Loucy (cell line): ENCODE results near the gene IL11.

Experiments
- H2AFZ ChIP-seq: fragments of 200-600 bp; sonication (generic); 2 replicates; pipeline ENCODE4 v1.6.0; 2016; ENCODE audit warnings: antibody characterized with exemption, mild to moderate bottlenecking, low read length, moderate library complexity
- H3F3A ChIP-seq: fragments of 200-600 bp; 2 replicates; pipeline ENCODE4 v1.6.0; 2016; ENCODE audit warnings: antibody characterized with exemption, low read depth, mild to moderate bottlenecking
- H3K27me3 ChIP-seq: fragments of 200-600 bp; sonication (generic); 2 replicates; pipeline ENCODE4 v1.6.1; 2014; ENCODE audit warnings: low read length, mild to moderate bottlenecking; ENCODE audit not compliant: insufficient read depth, poor library complexity, severe bottlenecking
- H3K36me3 ChIP-seq: fragments of 200-600 bp; sonication (generic); 2 replicates; pipeline ENCODE4 v1.6.1; 2016; ENCODE audit warnings: low read length; ENCODE audit not compliant: insufficient read depth
- H3K4me1 ChIP-seq: fragments of 200-600 bp; sonication (generic); 2 replicates; pipeline ENCODE4 v1.5.1; 2014; ENCODE audit warnings: low read length, mild to moderate bottlenecking; ENCODE audit not compliant: insufficient read depth, poor library complexity, severe bottlenecking
- H3K4me2 ChIP-seq: fragments of 200-600 bp; sonication (generic); 2 replicates; pipeline ENCODE4 v1.6.0; 2014; ENCODE audit warnings: antibody characterized with exemption, low read length, low read depth, mild to moderate bottlenecking; ENCODE audit not compliant: poor library complexity, severe bottlenecking
- H3K4me3 ChIP-seq: fragments of 200-600 bp; sonication (generic); 2 replicates; pipeline ENCODE4 v1.5.1; 2014; ENCODE audit warnings: low read length, mild to moderate bottlenecking, mixed read lengths; ENCODE audit not compliant: poor library complexity, severe bottlenecking
- H3K79me2 ChIP-seq: fragments of 200-600 bp; sonication (generic); 2 replicates; pipeline ENCODE4 v1.6.1; 2014; ENCODE audit warnings: low read length; ENCODE audit not compliant: insufficient read depth
- H3K9ac ChIP-seq: fragments of 200-600 bp; sonication (generic); 2 replicates; pipeline ENCODE4 v1.6.0; 2014; ENCODE audit warnings: mild to moderate bottlenecking, low read depth, low read length, moderate library complexity; ENCODE audit not compliant: poor library complexity, severe bottlenecking
- H3K9me2 ChIP-seq: fragments of 200-600 bp; sonication (generic); replicated peaks from 2 replicates; pipeline ENCODE4 v1.6.1; 2016; ENCODE audit warnings: low read depth, low read length, mixed read lengths
- H3K9me3 ChIP-seq: fragments of 200-600 bp; sonication (generic); 2 replicates; pipeline ENCODE4 v1.6.1; 2014; ENCODE audit warnings: mild to moderate bottlenecking, antibody characterized with exemption, low read length, low read depth; ENCODE audit not compliant: insufficient read depth
- H4K20me1 ChIP-seq: fragments of 200-600 bp; sonication (generic); 2 replicates; pipeline ENCODE4 v1.6.0; 2014; ENCODE audit warnings: antibody characterized with exemption, low read length, mild to moderate bottlenecking; ENCODE audit not compliant: insufficient read depth, poor library complexity, severe bottlenecking
- EZH2phosphoT487 ChIP-seq: fragments of 200-600 bp; IDR thresholded peaks from 2 replicates; pipeline ENCODE4 v1.6.1; 2018; ENCODE audit warnings: antibody characterized with exemption, mild to moderate bottlenecking, moderate library complexity, borderline replicate concordance
- TF ChIP-seq, protein P1 (sequence below): fragments of 200-600 bp; sonication (generic); conservative IDR thresholded peaks from 2 replicates; pipeline ENCODE4 v1.5.1; 2014; ENCODE audit warnings: mild to moderate bottlenecking, antibody characterized with exemption, low read length

IL11 gene

GRCh38 chr19:55366790-55367189, 3.5 kb downstream of the IL11 start:
- no peaks in the 10 kb centered on the region for H3F3A ChIP-seq
- H3K27me3 ChIP-seq = no peaks in the 10 kb centered on the region
- no peak overlapping the region for H2AFZ ChIP-seq
- TF ChIP-seq EZH2phosphoT487 = no peak
- TF ChIP-seq, protein P1, sequence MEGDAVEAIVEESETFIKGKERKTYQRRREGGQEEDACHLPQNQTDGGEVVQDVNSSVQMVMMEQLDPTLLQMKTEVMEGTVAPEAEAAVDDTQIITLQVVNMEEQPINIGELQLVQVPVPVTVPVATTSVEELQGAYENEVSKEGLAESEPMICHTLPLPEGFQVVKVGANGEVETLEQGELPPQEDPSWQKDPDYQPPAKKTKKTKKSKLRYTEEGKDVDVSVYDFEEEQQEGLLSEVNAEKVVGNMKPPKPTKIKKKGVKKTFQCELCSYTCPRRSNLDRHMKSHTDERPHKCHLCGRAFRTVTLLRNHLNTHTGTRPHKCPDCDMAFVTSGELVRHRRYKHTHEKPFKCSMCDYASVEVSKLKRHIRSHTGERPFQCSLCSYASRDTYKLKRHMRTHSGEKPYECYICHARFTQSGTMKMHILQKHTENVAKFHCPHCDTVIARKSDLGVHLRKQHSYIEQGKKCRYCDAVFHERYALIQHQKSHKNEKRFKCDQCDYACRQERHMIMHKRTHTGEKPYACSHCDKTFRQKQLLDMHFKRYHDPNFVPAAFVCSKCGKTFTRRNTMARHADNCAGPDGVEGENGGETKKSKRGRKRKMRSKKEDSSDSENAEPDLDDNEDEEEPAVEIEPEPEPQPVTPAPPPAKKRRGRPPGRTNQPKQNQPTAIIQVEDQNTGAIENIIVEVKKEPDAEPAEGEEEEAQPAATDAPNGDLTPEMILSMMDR = no peak
- no peaks in the 10 kb centered on the region for H3K9me3 ChIP-seq
- no peak overlapping the region for H3K4me3 ChIP-seq
- no peaks in the 10 kb centered on the region for H4K20me1 ChIP-seq
- no peaks in the 10 kb centered on the region for H3K9me2 ChIP-seq
- no peaks in the 10 kb centered on the region for H3K36me3 ChIP-seq
- H3K4me2 ChIP-seq = no peak overlapping the region
- no peaks in the 10 kb centered on the region for H3K79me2 ChIP-seq
- no peak overlapping the region for H3K9ac ChIP-seq
- H3K4me1 ChIP-seq = no peaks in the 10 kb centered on the region

DNA sequence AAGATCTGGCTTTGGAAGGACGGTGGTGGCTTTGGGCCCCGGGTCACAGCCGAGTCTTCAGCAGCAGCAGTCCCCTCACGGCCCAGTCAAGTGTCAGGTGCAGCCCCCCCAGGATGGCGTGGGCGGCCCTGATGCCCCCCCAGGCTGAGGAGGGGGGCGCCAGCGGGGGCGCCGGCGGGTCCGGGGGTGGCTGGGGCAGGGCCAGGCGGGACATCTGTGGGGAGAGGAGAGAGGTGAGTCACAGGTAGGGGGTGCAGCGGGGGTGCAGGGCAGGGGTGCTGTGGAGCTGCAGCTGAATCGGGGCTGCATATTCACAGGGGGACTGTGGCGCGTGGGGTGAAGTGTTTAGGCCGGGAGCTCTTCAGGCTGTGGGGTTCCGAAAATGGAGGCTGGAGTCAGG, 4.3 kb downstream of the IL11 start:
- H3K9me2 ChIP-seq = no peaks in the 10 kb centered on the region
- H3K27me3 ChIP-seq = no peaks in the 10 kb centered on the region
- no peaks in the 10 kb centered on the region for H3K79me2 ChIP-seq
- H3K9me3 ChIP-seq = no peaks in the 10 kb centered on the region
- no peaks in the 10 kb centered on the region for H3K36me3 ChIP-seq
- no peaks in the 10 kb centered on the region for H3F3A ChIP-seq
- no peaks in the 10 kb centered on the region for H3K4me1 ChIP-seq
- no peak overlapping the region for H3K9ac ChIP-seq
- no peaks in the 10 kb centered on the region for H4K20me1 ChIP-seq
- H2AFZ ChIP-seq = no peak overlapping the region
- TF ChIP-seq, protein P1 = no peak
- TF ChIP-seq EZH2phosphoT487 = no peak
- H3K4me3 ChIP-seq = no peak overlapping the region
- H3K4me2 ChIP-seq = no peak overlapping the region

- H3K79me2 ChIP-seq = no peaks in the 10 kb centered on the region
- H4K20me1 ChIP-seq = no peaks in the 10 kb centered on the region
- H3K27me3 ChIP-seq = no peaks in the 10 kb centered on the region
- H3K36me3 ChIP-seq = no peaks in the 10 kb centered on the region
- no peak overlapping the region for H2AFZ ChIP-seq
- H3K9ac ChIP-seq = no peak overlapping the region
- TF ChIP-seq EZH2phosphoT487 = no peak
- TF ChIP-seq, protein P1 = no peak
- no peaks in the 10 kb centered on the region for H3F3A ChIP-seq
- H3K4me3 ChIP-seq = no peak overlapping the region
- no peaks in the 10 kb centered on the region for H3K4me1 ChIP-seq
- no peak overlapping the region for H3K4me2 ChIP-seq
- no peaks in the 10 kb centered on the region for H3K9me2 ChIP-seq
- no peaks in the 10 kb centered on the region for H3K9me3 ChIP-seq
Measured at GRCh38 chr19:55365245-55365644, 5.0 kb downstream of the IL11 start.
